ENCODE measurements around the gene ARHGAP19. TPM values are rescaled to one million over a fixed set of nuclear protein-coding genes. Genes with fewer than 3 reads are reported as not detected.

The ARHGAP19 gene
- total and polyA plus RNA-seq, 2 donors (not counting 3 experiments of a cell fraction or from before 2014, with no cell fraction given) = 6.8 to 20.0 TPM

DNA sequence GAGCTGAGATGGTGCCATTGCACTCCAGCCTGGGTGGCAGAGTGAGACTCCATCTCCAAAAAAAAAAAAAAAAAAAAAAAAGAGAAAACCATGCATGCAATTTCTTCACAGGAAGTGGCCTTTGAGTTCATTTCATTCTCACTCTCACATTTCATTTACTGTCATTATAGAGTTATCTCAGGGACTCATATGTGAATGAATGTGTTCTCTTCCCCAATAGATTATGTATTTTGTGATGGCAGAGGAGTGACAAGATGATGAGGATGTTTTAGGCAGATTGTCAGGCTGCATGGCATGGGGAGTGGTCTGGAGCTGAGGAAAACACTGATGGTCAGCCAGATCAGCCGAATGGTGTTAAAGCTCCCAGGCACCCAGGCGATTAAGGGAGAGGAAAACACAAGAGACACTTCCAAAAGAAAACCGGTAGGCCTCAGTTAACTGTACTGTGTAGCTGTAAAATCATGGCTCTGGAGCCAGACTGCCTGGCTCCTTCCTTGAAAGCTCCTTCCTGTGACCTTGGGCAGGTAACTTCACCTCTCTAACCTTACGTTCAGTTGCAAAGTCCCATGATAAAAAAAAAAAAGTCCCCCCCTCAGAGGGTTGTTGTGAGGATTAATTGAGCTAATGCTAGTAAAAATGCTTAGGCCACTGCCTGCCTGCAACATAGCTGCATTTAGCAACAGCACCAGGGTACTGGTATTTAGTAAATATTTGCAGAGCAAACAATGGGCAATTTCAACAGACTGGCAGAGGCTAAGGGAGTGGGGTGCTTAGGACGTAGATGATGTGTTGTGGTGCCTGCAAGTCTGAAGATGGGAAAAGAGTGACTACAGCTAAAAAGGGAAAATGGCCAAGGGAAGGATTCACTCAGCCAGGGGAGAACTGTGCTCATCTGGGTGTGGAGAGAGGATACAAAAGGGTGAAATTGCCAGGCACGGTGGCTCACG, 35.2 kb upstream of the ARHGAP19 start:
- Histone ChIP-seq H3K27ac (ENCODE audit: insufficient read depth, low read depth, low read length) (no peak overlapping the region), H3K4me1 (ENCODE audit: control insufficient read depth, extremely low read depth, insufficient read depth, low read length) (peaks cover 11% of the 10 kb centered on the region), H4K20me1 (replicated peaks; ENCODE audit: control insufficient read depth, extremely low read depth, insufficient read depth, low read length) (no peaks in the 10 kb centered on the region), H3K27me3 (ENCODE audit: control insufficient read depth in 2 of 2, insufficient read depth in 2 of 2, low read length in 2 of 2) (no peaks in the 10 kb centered on the region), H3K9ac (replicated peaks; ENCODE audit: extremely low read depth, insufficient read depth, low read length) (no peak overlapping the region), H3K79me2 (ENCODE audit: control insufficient read depth, insufficient read depth, low read length) (peaks cover 17% of the 10 kb centered on the region), H3K36me3 (ENCODE audit: control insufficient read depth in 2 of 2, extremely low read depth in 1 of 2, insufficient read depth in 2 of 2, low read length in 2 of 2) (peaks cover 0 to 5% of the 10 kb centered on the region in 2 experiments), H3K9me3 (replicated peaks; ENCODE audit: control insufficient read depth, insufficient read depth, low read length) (no peaks in the 10 kb centered on the region), H3K4me2 (ENCODE audit: insufficient read depth, low read length) (no peak overlapping the region), H2AFZ (ENCODE audit: low read depth, low read length) (no peak overlapping the region), H3K9me1 (replicated peaks; ENCODE audit: control insufficient read depth, extremely low read depth, insufficient read depth, low read length) (no peaks in the 10 kb centered on the region), H3K4me3 (replicated peaks in 1 of 3; ENCODE audit: insufficient read depth in 1 of 3, low read depth in 1 of 3, low read length in 3 of 3) (no peak overlapping the region)
- DNase-seq (ENCODE audit: low read depth, low spot score) (no peak), FAIRE-seq (no peak)
- BruUV-seq (replicated peaks) = no TSS peak
- TF ChIP-seq FOS (IDR thresholded peaks at IDR 0.05; ENCODE audit: borderline replicate concordance, insufficient read depth, low read length) (no peak), MYC (IDR thresholded peaks at IDR 0.05; ENCODE audit: low read depth, low read length) (no peak), JUN (IDR thresholded peaks at IDR 0.05; ENCODE audit: borderline replicate concordance, insufficient read depth, insufficient read length, low read depth) (no peak), POLR2AphosphoS5 (IDR thresholded peaks at IDR 0.05; ENCODE audit: insufficient read depth, low read depth, low read length) (no peak), CTCF (IDR thresholded peaks at IDR 0.05; ENCODE audit: extremely low read depth in 1 of 2, insufficient read depth in 1 of 2, low read depth in 1 of 2, low read length in 2 of 2) (no peak), MAX (IDR thresholded peaks at IDR 0.05; ENCODE audit: insufficient read depth, insufficient read length) (no peak), GATA2 (IDR thresholded peaks at IDR 0.05; ENCODE audit: insufficient read depth, insufficient read length, low read depth, low read length) (no peak), POLR2A (IDR thresholded peaks at IDR 0.05; ENCODE audit: low read depth, low read length) (no peak), EZH2 (IDR thresholded peaks at IDR 0.05; ENCODE audit: borderline replicate concordance, low read depth, low read length, severe bottlenecking) (no peak)
- dilution Hi-C loops (cut with MboI; ENCODE audit: extremely low pct_ligation_motif_present, low sequenced_read_pairs) (no loop called here), intact Hi-C loops (cut with micrococcal nuclease) (no loop called here)
- ChIA-PET CTCF (interaction anchor here (1.1 kb wide), 2 partner anchors 28 to 49 kb away, joined by 3 to 4 read pairs; no protein-coding TSS in a partner anchor), POLR2A (no interaction called here)

Data from endothelial cell of umbilical vein (primary cell).